HepG2 (cell line): Measurements from ENCODE around the gene UVSSA. TPM values are rescaled to one million over a fixed set of nuclear protein-coding genes. Genes with fewer than 3 reads are reported as not detected.
A peak's percentile ranks its signal among the peaks of the same experiment; 100 is the strongest.

ENCODE experiments used
- E2F5 ChIP-seq: sonication (generic); formaldehyde crosslinking; conservative IDR thresholded peaks from 2 replicates; pipeline ENCODE4 v1.4.0; 2020; ENCODE audit warnings: missing genetic modification reagents
- FLYWCH1 ChIP-seq: sonication (generic); formaldehyde crosslinking; IDR thresholded peaks from 2 replicates; pipeline ENCODE4 v1.8.1; 2023; ENCODE audit warnings: mild to moderate bottlenecking, missing genetic modification reagents
- GZF1 ChIP-seq: sonication (generic); formaldehyde crosslinking; IDR thresholded peaks from 2 replicates; pipeline ENCODE4 v1.5.1; 2020; ENCODE audit warnings: mild to moderate bottlenecking, missing genetic modification reagents
- HDAC2 ChIP-seq: sonication (generic); formaldehyde crosslinking; IDR thresholded peaks from 2 replicates; pipeline ENCODE4 v1.4.0; 2020; ENCODE audit warnings: missing genetic modification reagents
- KLF13 ChIP-seq: sonication (generic); formaldehyde crosslinking; IDR thresholded peaks from 2 replicates; pipeline ENCODE4 v1.4.0; 2020; ENCODE audit warnings: mild to moderate bottlenecking, missing genetic modification reagents
- MED8 ChIP-seq: sonication (generic); formaldehyde crosslinking; IDR thresholded peaks from 2 replicates; pipeline ENCODE4 v1.8.1; 2023; ENCODE audit warnings: mild to moderate bottlenecking, missing genetic modification reagents; ENCODE audit not compliant: insufficient replicate concordance
- MTF1 ChIP-seq: sonication (generic); formaldehyde crosslinking; IDR thresholded peaks from 2 replicates; pipeline ENCODE4 v1.5.0; 2020; ENCODE audit warnings: missing genetic modification reagents
- NCOA5 ChIP-seq: sonication (generic); formaldehyde crosslinking; IDR thresholded peaks from 2 replicates; pipeline ENCODE4 v1.4.0; 2020; ENCODE audit warnings: missing genetic modification reagents
- NR3C1 ChIP-seq: sonication (generic); formaldehyde crosslinking; IDR thresholded peaks from 2 replicates; pipeline ENCODE4 v1.4.0; 2020; ENCODE audit warnings: missing genetic modification reagents
- PRDM15 ChIP-seq: sonication (generic); formaldehyde crosslinking; IDR thresholded peaks from 2 replicates; pipeline ENCODE4 v1.4.0; 2020; ENCODE audit warnings: missing genetic modification reagents
- RERE ChIP-seq: IDR thresholded peaks from 2 replicates; pipeline ENCODE4 v1.6.1; 2016; ENCODE audit warnings: low read depth, missing genetic modification reagents, missing compliant biosample characterization
- SALL1 ChIP-seq: sonication (generic); formaldehyde crosslinking; IDR thresholded peaks from 2 replicates; pipeline ENCODE4 v1.8.0; 2022; ENCODE audit warnings: mild to moderate bottlenecking, missing genetic modification reagents
- TCF7L2 ChIP-seq: IDR thresholded peaks from 2 replicates; pipeline ENCODE4 v1.6.1; 2011; ENCODE audit warnings: mild to moderate bottlenecking, low read depth, low read length, moderate library complexity
- TOE1 ChIP-seq: sonication (generic); formaldehyde crosslinking; IDR thresholded peaks from 2 replicates; pipeline ENCODE4 v1.4.0; 2020; ENCODE audit warnings: mild to moderate bottlenecking, missing genetic modification reagents
- ZNF30 ChIP-seq: sonication (generic); formaldehyde crosslinking; IDR thresholded peaks from 2 replicates; pipeline ENCODE4 v1.5.0; 2020; ENCODE audit warnings: mild to moderate bottlenecking, missing genetic modification reagents
- ZNF580 ChIP-seq: IDR thresholded peaks from 2 replicates; pipeline ENCODE4 v1.6.1; 2016; ENCODE audit warnings: low read depth, borderline replicate concordance
- ZNF619 ChIP-seq: sonication (generic); formaldehyde crosslinking; IDR thresholded peaks from 2 replicates; pipeline ENCODE4 v1.4.0; 2020; ENCODE audit warnings: mild to moderate bottlenecking, missing genetic modification reagents
- ZNF770 ChIP-seq: sonication (generic); formaldehyde crosslinking; IDR thresholded peaks from 2 replicates; pipeline ENCODE4 v1.5.0; 2020; ENCODE audit warnings: mild to moderate bottlenecking, missing genetic modification reagents
- polyA plus RNA-seq, 8 experiments: library from polyadenylated mRNA; depleted of rRNA in 3 of 8; stranded (reverse) in 7 of 8; unstranded in 1 of 8; fragments of >200 nt; fragmentation: Illumina TruSeq in 4 of 8; extraction: Trizol in 4 of 8; gene quantifications; 2 replicates each; pipeline versions ENCODE4 v1.2.1 to v1.2.3, GENCODE V29; 2011 to 2016; ENCODE audit warnings: low read depth in 4 of 8, missing spikeins in 1 of 8, mixed read lengths in 1 of 8; ENCODE audit not compliant: insufficient read depth in 1 of 8
- total RNA-seq, 5 experiments: library from RNA; depleted of rRNA; stranded (reverse); fragments of >200 nt; fragmentation: Illumina TruSeq; extraction: Trizol; gene quantifications; 2 replicates each; pipeline ENCODE4 v1.2.3, GENCODE V29; 2016; ENCODE audit warnings: low read depth in 1 of 5

Gene UVSSA
- total and polyA plus RNA-seq, 2 of the 13 experiments (the other 11 are each of a cell fraction or from before 2014, with no cell fraction given), result 4.6 to 8.4 TPM

- peak; percentile 52; the same call in 1 of the 2 replicates for TF ChIP-seq GZF1 (CRISPR knock-in tag)
- no peak for TF ChIP-seq E2F5
- TF ChIP-seq TOE1, result no peak
- no peak for TF ChIP-seq KLF13 (CRISPR knock-in tag)
- TF ChIP-seq ZNF580, result no peak
- no peak for TF ChIP-seq ZNF30 (CRISPR knock-in tag)
- no peak for TF ChIP-seq NR3C1 (CRISPR knock-in tag)
- TF ChIP-seq TCF7L2, result no peak
- TF ChIP-seq RERE (CRISPR knock-in tag), result no peak
- no peak for TF ChIP-seq PRDM15 (CRISPR knock-in tag)
- peak; percentile 50; the same call in 1 of the 2 replicates for TF ChIP-seq SALL1 (CRISPR knock-in tag)
- TF ChIP-seq ZNF619, result no peak
- TF ChIP-seq MTF1, result no peak
- TF ChIP-seq ZNF770 (CRISPR knock-in tag), result no peak; the same call in 1 of the 2 replicates
- TF ChIP-seq HDAC2 (CRISPR knock-in tag), result no peak; the same call in none of the 2 replicates
- no peak for TF ChIP-seq FLYWCH1 (CRISPR knock-in tag)
- TF ChIP-seq MED8 (CRISPR knock-in tag), result no peak
- no peak for TF ChIP-seq NCOA5 (CRISPR knock-in tag)
Observed at GRCh38 chr4:1309261-1310010, 37.6 kb upstream of the UVSSA start (continued).
